Neural crest cell (in vitro differentiated cells): Measurements from ENCODE around the gene UACA. TPM values are rescaled to one million over a fixed set of nuclear protein-coding genes. Genes with fewer than 3 reads are reported as not detected.

ENCODE experiments used
- DNase-seq: peaks from one replicate; pipeline ENCODE4 v3.0.0; 2021; ENCODE audit warnings: low read depth, mixed read lengths, low spot score
- H3K27ac Mint-ChIP-seq: one replicate; pipeline ENCODE4 v1.8.0; 2021; ENCODE audit warnings: mild to moderate bottlenecking, mixed read lengths; ENCODE audit not compliant: unreplicated experiment
- H3K27me3 Mint-ChIP-seq: 2 replicates; pipeline ENCODE4 v1.8.0; 2021; ENCODE audit warnings: low read depth, mild to moderate bottlenecking, mixed read lengths
- H3K36me3 Mint-ChIP-seq: 2 replicates; pipeline ENCODE4 v1.8.0; 2021; ENCODE audit warnings: low read depth, mild to moderate bottlenecking, mixed read lengths
- H3K4me1 Mint-ChIP-seq: 2 replicates; pipeline ENCODE4 v1.8.0; 2021; ENCODE audit warnings: mixed read lengths
- H3K4me3 Mint-ChIP-seq: one replicate; pipeline ENCODE4 v1.8.0; 2021; ENCODE audit warnings: mild to moderate bottlenecking, mixed read lengths
- H3K9me3 Mint-ChIP-seq: 2 replicates; pipeline ENCODE4 v1.8.0; 2021; ENCODE audit warnings: mixed read lengths
- total RNA-seq: library from RNA; stranded (reverse); gene quantifications from 2 replicates; pipeline ENCODE4 v1.2.1, GENCODE V29; 2021
- TF ChIP-seq, protein P1 (sequence below): fragments of 200-600 bp; sonication (generic); conservative IDR thresholded peaks from 2 replicates; pipeline ENCODE4 v1.5.0; 2021; ENCODE audit warnings: antibody characterized with exemption, mild to moderate bottlenecking

UACA gene
- total RNA-seq, 1 donor from 2014 or later: 36.8 TPM

DNA sequence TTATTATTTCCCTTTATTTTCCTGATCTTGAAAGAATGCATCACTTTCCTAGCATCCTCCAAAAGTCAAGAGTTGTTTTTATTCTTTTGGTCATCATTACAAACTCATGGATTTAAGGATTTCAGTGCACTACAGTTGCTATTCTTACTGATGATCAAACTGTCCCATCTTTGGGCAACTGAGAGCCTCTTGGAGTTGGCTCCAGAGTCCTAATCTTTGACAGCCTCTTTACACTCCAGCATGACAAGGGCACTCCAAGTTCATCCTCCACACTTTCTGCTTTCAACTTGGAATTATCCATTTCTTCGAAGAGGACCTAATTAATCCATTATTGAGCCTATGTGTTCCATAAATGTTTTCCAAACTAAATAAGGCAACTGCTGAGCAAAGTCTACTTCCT is 5.7 kb downstream of the UACA start:
- peaks cover 14% of the 10 kb centered on the region for H3K4me1 Mint-ChIP-seq
- DNase-seq: no peak
- no peak overlapping the region for H3K27ac Mint-ChIP-seq
- no peak overlapping the region for H3K4me3 Mint-ChIP-seq
- H3K27me3 Mint-ChIP-seq: peaks cover 16% of the 10 kb centered on the region
- no peaks in the 10 kb centered on the region for H3K9me3 Mint-ChIP-seq
- TF ChIP-seq, protein P1, sequence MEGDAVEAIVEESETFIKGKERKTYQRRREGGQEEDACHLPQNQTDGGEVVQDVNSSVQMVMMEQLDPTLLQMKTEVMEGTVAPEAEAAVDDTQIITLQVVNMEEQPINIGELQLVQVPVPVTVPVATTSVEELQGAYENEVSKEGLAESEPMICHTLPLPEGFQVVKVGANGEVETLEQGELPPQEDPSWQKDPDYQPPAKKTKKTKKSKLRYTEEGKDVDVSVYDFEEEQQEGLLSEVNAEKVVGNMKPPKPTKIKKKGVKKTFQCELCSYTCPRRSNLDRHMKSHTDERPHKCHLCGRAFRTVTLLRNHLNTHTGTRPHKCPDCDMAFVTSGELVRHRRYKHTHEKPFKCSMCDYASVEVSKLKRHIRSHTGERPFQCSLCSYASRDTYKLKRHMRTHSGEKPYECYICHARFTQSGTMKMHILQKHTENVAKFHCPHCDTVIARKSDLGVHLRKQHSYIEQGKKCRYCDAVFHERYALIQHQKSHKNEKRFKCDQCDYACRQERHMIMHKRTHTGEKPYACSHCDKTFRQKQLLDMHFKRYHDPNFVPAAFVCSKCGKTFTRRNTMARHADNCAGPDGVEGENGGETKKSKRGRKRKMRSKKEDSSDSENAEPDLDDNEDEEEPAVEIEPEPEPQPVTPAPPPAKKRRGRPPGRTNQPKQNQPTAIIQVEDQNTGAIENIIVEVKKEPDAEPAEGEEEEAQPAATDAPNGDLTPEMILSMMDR: no peak
- no peaks in the 10 kb centered on the region for H3K36me3 Mint-ChIP-seq

DNA sequence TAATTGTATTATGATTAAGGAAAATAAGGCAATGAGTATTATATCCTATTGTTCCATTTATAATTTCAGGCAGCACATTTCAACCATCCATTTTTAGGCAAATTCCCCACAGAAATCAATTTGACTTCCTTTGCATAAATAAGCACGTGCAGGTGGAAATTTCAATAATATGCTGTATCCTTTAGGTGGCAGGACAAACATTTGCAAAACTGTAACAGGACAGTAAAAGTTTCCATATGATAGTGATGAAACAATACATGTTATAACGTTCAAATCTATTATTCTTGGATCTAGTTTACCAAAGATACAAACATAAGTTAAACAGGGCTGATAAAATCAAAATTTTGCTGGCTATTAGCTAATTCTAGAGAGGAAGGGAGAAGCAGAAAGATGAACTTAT is 8.5 kb downstream of the UACA start:
- Mint-ChIP-seq H3K4me1 (no peaks in the 10 kb centered on the region), H3K27me3 (no peaks in the 10 kb centered on the region), H3K36me3 (no peaks in the 10 kb centered on the region), H3K27ac (no peak overlapping the region), H3K4me3 (no peak overlapping the region), H3K9me3 (no peaks in the 10 kb centered on the region)
- DNase-seq: no peak
- TF ChIP-seq, protein P1: no peak

DNA sequence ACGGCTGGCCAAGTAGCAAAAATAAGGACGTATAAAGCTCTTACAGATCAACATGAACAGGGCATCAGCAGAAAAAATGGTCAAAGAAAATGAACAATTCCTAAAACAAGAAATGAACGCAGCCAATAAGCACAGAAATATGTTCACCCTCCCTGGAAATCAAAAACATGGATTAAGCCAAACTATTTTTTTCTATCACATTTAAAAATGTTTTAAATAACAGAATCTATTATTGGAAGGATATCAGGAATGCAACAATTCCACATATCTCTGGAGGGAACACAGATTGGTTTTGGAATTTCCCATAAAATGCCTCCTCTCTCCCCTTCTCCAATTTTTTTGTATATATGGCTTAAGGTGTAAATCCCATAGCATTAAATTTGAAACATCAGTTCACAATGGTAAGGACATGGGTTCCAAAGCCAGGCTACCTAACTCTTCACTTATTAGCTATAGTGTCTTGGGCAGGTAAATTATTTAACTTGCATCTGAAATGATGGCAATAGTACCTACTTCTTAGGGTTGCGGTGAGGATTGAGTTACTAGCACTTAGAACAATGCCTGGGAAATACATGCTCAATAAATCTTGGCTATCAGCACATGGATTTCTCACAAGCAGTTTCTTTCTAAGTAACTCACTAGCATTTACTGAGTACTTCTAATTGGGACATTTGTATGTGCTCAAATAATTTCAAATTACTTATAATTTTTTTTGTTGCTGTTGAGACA is 10.1 kb downstream of the UACA start:
- H3K27ac Mint-ChIP-seq: no peak overlapping the region
- H3K9me3 Mint-ChIP-seq: no peaks in the 10 kb centered on the region
- H3K4me1 Mint-ChIP-seq: no peaks in the 10 kb centered on the region

DNA sequence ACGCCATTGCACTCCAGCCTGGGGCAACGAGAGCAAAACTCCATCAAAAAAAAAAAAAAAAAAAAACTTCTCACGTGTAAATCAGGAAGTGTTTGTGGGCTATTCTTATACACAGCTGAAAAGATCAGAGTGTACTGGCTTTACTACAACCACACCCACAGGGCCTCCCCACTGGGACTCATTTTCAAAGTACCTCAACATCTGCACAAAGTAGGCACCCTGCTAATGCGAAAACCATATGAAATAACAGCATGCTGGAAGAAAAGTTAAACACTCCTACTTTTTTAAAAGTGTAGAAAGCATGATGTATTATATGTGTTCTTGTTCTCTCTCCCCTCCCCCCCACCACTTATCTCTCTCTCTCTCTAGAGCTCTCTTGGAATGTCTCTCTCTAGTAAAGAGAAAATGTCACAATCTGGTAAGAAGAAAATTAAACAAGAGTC is 11.1 kb downstream of the UACA start:
- no peaks in the 10 kb centered on the region for H3K27me3 Mint-ChIP-seq

More for the DNA sequence above, 10.1 kb downstream of the UACA start:
- Mint-ChIP-seq H3K36me3 (no peaks in the 10 kb centered on the region), H3K27me3 (no peaks in the 10 kb centered on the region), H3K4me3 (no peak overlapping the region)
- DNase-seq: no peak
- TF ChIP-seq, protein P1: no peak

DNA sequence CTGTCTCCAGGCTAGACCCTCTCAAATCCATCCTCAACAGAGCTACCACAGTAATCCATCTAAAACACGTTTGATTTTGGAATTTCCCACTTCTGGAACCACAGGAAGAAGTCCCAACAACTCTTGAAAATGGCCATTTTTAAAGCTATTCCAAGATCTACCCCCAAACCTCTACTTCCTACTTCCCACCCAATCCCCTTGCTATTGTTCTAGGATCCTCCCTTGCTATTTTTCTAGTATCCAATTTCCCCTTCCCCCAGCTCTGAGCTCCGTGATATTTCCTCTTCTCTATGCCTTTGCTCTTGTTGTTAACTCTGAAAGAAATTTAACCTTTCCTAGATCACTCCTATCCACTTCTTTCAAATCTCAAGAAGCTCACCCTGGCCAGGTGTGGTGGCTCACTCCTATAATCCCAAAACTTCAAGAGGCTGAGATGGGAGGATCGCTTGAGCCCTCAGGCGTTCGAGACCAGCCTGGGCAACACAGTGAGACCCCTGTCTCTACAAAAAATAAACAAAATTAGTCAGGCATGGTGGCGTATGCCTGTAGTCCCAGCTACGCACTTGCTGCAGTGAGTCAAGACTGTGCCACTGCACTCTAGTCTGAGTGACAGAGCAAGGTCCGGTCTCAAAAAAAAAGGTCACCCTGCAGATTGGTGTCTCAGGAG is 13.0 kb downstream of the UACA start:
- TF ChIP-seq, protein P1: no peak
- H3K27ac Mint-ChIP-seq: no peak overlapping the region
- no peak for DNase-seq
- H3K36me3 Mint-ChIP-seq: peaks cover 3% of the 10 kb centered on the region
- no peaks in the 10 kb centered on the region for H3K27me3 Mint-ChIP-seq
- H3K9me3 Mint-ChIP-seq: peaks cover 2% of the 10 kb centered on the region
- H3K4me3 Mint-ChIP-seq: no peak overlapping the region
- H3K4me1 Mint-ChIP-seq: no peaks in the 10 kb centered on the region

More for the DNA sequence above, 11.1 kb downstream of the UACA start:
- Mint-ChIP-seq H3K4me1 (no peaks in the 10 kb centered on the region), H3K27ac (no peak overlapping the region), H3K9me3 (no peaks in the 10 kb centered on the region), H3K36me3 (no peaks in the 10 kb centered on the region), H3K4me3 (no peak overlapping the region)
- DNase-seq: no peak
- TF ChIP-seq, protein P1: no peak
